ENCODE results near the gene CLVS2. TPM values are rescaled to one million over a fixed set of nuclear protein-coding genes. Genes with fewer than 3 reads are reported as not detected.

Gene CLVS2, protein sequence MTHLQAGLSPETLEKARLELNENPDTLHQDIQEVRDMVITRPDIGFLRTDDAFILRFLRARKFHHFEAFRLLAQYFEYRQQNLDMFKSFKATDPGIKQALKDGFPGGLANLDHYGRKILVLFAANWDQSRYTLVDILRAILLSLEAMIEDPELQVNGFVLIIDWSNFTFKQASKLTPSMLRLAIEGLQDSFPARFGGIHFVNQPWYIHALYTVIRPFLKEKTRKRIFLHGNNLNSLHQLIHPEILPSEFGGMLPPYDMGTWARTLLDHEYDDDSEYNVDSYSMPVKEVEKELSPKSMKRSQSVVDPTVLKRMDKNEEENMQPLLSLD
- total RNA-seq: under 0.01 TPM in 1 of 2 replicates, not detected in the other

DNA sequence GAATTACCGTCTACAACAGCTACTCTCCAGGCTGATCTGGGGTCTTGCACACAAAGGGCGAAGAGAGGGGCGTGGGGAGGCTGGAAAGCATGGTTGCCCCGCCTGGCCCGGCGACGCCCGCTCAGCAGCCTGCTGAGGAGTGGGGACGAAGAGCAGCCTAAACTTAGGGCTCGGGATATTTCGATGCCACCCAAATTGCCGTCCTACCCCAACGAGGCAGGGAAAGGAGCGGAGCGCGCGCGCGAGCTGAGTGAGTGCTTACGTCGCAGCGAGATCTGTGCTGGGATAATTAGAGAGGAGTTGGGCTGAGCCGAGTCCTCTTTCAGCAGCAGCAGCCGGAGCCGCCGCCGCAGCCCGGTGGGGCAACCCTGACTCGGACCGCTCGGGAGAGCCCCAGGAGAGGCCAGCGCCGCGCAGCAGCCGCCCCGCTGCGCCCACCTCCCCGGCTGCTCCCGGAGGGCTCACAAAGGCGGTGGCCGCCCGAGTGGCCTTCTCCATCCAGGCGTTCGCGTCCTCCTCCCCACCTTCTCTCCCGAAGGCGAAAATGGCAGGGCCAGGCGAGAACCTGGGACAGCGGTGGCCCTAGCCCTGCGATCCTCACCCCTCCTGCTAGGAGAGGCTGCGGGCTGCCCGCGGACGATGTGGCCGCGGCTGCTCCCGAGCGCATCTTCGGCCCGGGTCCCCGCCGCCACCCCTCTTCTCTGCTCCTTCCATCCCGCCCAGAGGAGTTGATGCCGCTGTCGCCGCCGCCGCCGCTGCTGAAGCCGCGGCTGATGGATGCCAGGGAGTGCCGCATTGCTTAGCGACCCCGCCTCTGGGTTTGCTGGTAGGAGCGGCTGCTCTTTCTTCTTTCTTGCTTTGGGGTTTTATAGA is at the start of gene CLVS2:
Gene CLVS2 (plus strand): TSS at position 315 of the 873 bp plus-strand sequence. CDS start 1,543 bp downstream, outside the sequence.

Other genes starting within 250 kb of the CLVS2 start
- not detected in 2 replicates for gene FABP7, start 216.5 kb upstream of the CLVS2 start, total RNA-seq
- gene SMPDL3A, start 207.0 kb upstream of the CLVS2 start, total RNA-seq: 7.6 and 13.0 TPM in 2 replicates